Naive thymus-derived CD4-positive, alpha-beta T cell (primary cell): Measurements from ENCODE around the gene KLHL8. TPM values are rescaled to one million over a fixed set of nuclear protein-coding genes. Genes with fewer than 3 reads are reported as not detected.

ENCODE experiments used
- ATAC-seq: fragments of 150-1000 bp; cut with Tn5 transposase; 2 replicates; pipeline ENCODE4 v1.10.0; 2021; ENCODE audit warnings: mild to moderate bottlenecking, moderate library complexity
- CTCF ChIA-PET: fragments of 350-600 bp; sonication (Branson Sonifier 250); formaldehyde crosslinking; loops from one replicate; lab custom pipeline; 2021; ENCODE audit warnings: antibody characterized with exemption; lab: Charles Lee
- POLR2A ChIA-PET: fragments of 350-600 bp; sonication (Branson Sonifier 250); formaldehyde crosslinking; loops from one replicate; lab custom pipeline; 2021; ENCODE audit warnings: antibody characterized with exemption, inconsistent platforms; lab: Charles Lee
- DNase-seq, 9 donors: peaks; one replicate each; pipeline versions ENCODE4 v3.0.0 to v3.0.0-alpha.2; 2020 to 2022; ENCODE audit warnings: mixed read lengths in 1 of 9
- H3K27ac ChIP-seq: one replicate; pipeline ENCODE4 v1.7.0; 2013; ENCODE audit warnings: mild to moderate bottlenecking, low read depth, low read length, moderate library complexity
- H3K27me3 ChIP-seq, 2 donors: one replicate each; pipeline ENCODE4 v1.7.0; 2013; ENCODE audit warnings: low read length in 2 of 2, mild to moderate bottlenecking in 2 of 2, moderate library complexity in 2 of 2; ENCODE audit not compliant: control insufficient read depth in 2 of 2, insufficient read depth in 2 of 2
- H3K36me3 ChIP-seq, 3 experiments: 1 replicate in 2 of 3; 2 replicates in 1 of 3; pipeline ENCODE4 v1.7.0; 2013; ENCODE audit warnings: low read length in 3 of 3, mild to moderate bottlenecking in 3 of 3, moderate library complexity in 1 of 3; ENCODE audit not compliant: insufficient read depth in 3 of 3, control insufficient read depth in 2 of 3
- H3K4me1 ChIP-seq, 2 donors: one replicate each; pipeline ENCODE4 v1.7.0; 2013; ENCODE audit warnings: low read length in 2 of 2, mild to moderate bottlenecking in 2 of 2, moderate library complexity in 1 of 2; ENCODE audit not compliant: control insufficient read depth in 2 of 2, insufficient read depth in 2 of 2
- H3K4me3 ChIP-seq: 2 replicates; pipeline ENCODE4 v1.7.0; 2013; ENCODE audit warnings: mild to moderate bottlenecking, low read length
- H3K9me3 ChIP-seq, 3 experiments: 1 replicate in 2 of 3; 2 replicates in 1 of 3; pipeline ENCODE4 v1.7.0; 2013; ENCODE audit warnings: low read length in 3 of 3; ENCODE audit not compliant: control insufficient read depth in 2 of 3
- H3K27ac Mint-ChIP-seq, 9 donors: one replicate each; pipeline ENCODE4 v1.8.0; 2020 to 2022; ENCODE audit warnings: mixed read lengths in 9 of 9, mild to moderate bottlenecking in 8 of 9, moderate library complexity in 5 of 9, inconsistent platforms in 2 of 9
- H3K27me3 Mint-ChIP-seq, 5 donors: one replicate each; pipeline ENCODE4 v1.8.0; 2021 to 2022; ENCODE audit warnings: mixed read lengths in 5 of 5, mild to moderate bottlenecking in 1 of 5
- H3K36me3 Mint-ChIP-seq, 5 donors: one replicate each; pipeline ENCODE4 v1.8.0; 2020 to 2022; ENCODE audit warnings: mixed read lengths in 5 of 5, mild to moderate bottlenecking in 3 of 5, inconsistent platforms in 1 of 5
- H3K4me1 Mint-ChIP-seq, 7 donors: one replicate each; pipeline ENCODE4 v1.8.0; 2020 to 2022; ENCODE audit warnings: mixed read lengths in 7 of 7, mild to moderate bottlenecking in 3 of 7, inconsistent platforms in 1 of 7
- H3K4me3 Mint-ChIP-seq, 10 donors: one replicate each; pipeline ENCODE4 v1.8.0; 2020 to 2022; ENCODE audit warnings: mild to moderate bottlenecking in 10 of 10, mixed read lengths in 10 of 10, moderate library complexity in 6 of 10, inconsistent platforms in 2 of 10
- H3K9me3 Mint-ChIP-seq, 11 donors: one replicate each; pipeline ENCODE4 v1.8.0; 2020 to 2022; ENCODE audit warnings: mixed read lengths in 11 of 11, mild to moderate bottlenecking in 4 of 11, inconsistent platforms in 1 of 11, moderate library complexity in 1 of 11
- intact Hi-C, 2 donors: fragments of 100-400 bp; cut with micrococcal nuclease; formaldehyde crosslinking; loops; one replicate each; pipeline ENCODE4 v1.15.1; 2023
- polyA plus RNA-seq, 2 donors: library from polyadenylated mRNA; unstranded; fragments of 300-500 nt; fragmentation: Illumina TruSeq; gene quantifications; one replicate each; pipeline ENCODE4 v1.2.3, GENCODE V29; 2021
- total RNA-seq, 6 experiments: library from RNA in 5 of 6; stranded (reverse) in 5 of 6; gene quantifications; 1 replicate in 5 of 6; 2 replicates in 1 of 6; pipeline ENCODE4 v1.2.3 and lab custom pipeline; 2021 to 2026

Gene KLHL8
- total and polyA plus RNA-seq, 7 experiments from 2014 or later, result 9.7 to 15.7 (median 11.5) TPM

GRCh38 chr4:87196146-87196545 is 24.3 kb downstream of the KLHL8 start:
- Histone ChIP-seq H3K27ac (no peak overlapping the region), H3K4me1 (no peaks in the 10 kb centered on the region), H3K27me3 (no peaks in the 10 kb centered on the region), H3K36me3 (no peaks in the 10 kb centered on the region), H3K9me3 (no peaks in the 10 kb centered on the region), H3K4me3 (no peak overlapping the region)
- Mint-ChIP-seq H3K4me3 (no peak overlapping the region), H3K36me3 (peaks cover 0 to 11% (median 6%) of the 10 kb centered on the region in 5 donors), H3K27ac (no peak overlapping the region), H3K27me3 (no peaks in the 10 kb centered on the region), H3K9me3 (peaks cover 0 to 3% (median 0%) of the 10 kb centered on the region in 11 donors), H3K4me1 (peaks cover 3 to 48% (median 30%) of the 10 kb centered on the region in 7 donors)
- ChIA-PET POLR2A (no interaction called here), CTCF (no interaction called here)
- no peak for DNase-seq
- intact Hi-C loops, result no loop called here
- no peak for ATAC-seq

GRCh38 chr4:87193958-87194675 is 26.3 kb downstream of the KLHL8 start:
- no peak overlapping the region for H3K4me3 ChIP-seq
- ChIA-PET POLR2A (no interaction called here), CTCF (interaction anchor here (0.6 kb wide), 2 partner anchors 1438 to 1479 kb away, joined by 3 read pairs; no protein-coding TSS in a partner anchor)
- no peaks in the 10 kb centered on the region for H3K36me3 ChIP-seq
- peaks cover 0 to 7% (median 2%) of the 10 kb centered on the region in 5 donors for H3K36me3 Mint-ChIP-seq
- no peak overlapping the region for H3K27ac Mint-ChIP-seq
- H3K4me1 Mint-ChIP-seq, result peaks cover under 1 to 33% (median 18%) of the 10 kb centered on the region in 7 donors
- no peaks in the 10 kb centered on the region for H3K27me3 Mint-ChIP-seq
- ATAC-seq (no peak), DNase-seq (no peak)
- H3K27ac ChIP-seq, result no peak overlapping the region
- H3K4me1 ChIP-seq, result no peaks in the 10 kb centered on the region
- no peaks in the 10 kb centered on the region for H3K27me3 ChIP-seq
- no peak overlapping the region for H3K4me3 Mint-ChIP-seq
- H3K9me3 ChIP-seq, result no peaks in the 10 kb centered on the region
- no peaks in the 10 kb centered on the region for H3K9me3 Mint-ChIP-seq
- intact Hi-C loops, result no loop called here

DNA sequence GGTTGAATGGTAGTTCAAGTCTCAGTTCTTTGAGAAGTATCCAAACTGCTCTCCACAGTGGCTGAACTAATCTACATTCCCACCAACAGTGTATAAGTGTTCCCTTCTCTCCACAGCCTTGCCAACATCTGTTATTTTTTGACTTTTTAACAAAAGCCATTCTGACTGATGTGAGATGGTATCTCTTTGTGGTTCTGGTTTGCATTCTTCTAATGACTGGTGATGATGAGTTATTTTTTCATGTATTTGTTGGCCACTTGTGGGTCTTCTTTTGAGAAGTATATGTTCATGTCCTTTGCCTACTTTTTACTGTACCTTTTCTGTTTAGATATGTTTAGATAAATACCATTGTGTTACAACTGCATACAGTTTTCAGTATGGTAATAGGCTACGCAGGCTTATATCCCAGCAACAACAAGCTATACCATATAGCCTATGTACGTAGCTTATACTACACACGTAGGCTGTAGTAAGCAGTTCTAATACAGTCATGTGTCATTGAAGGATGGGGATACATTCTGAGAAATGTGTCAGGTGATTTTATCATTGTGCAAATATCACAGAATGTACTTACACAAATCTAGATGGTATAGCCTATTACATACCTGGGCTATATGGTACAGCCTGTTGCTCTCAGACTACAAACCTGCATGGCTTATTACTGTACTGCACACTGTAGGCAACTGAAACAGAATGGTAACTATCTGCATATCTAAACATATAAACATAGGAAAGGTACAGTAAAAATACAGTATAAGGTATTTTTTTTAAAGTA is 28.1 kb downstream of the KLHL8 start:
- ChIA-PET CTCF (no interaction called here), POLR2A (no interaction called here)
- ATAC-seq (no peak), DNase-seq (no peak)
- H3K27ac ChIP-seq, result no peak overlapping the region
- Mint-ChIP-seq H3K9me3 (no peaks in the 10 kb centered on the region), H3K27ac (no peak overlapping the region), H3K36me3 (peaks cover 0 to 7% (median 4%) of the 10 kb centered on the region in 5 donors), H3K27me3 (no peaks in the 10 kb centered on the region), H3K4me1 (peaks cover 0 to 19% (median 5%) of the 10 kb centered on the region in 7 donors), H3K4me3 (no peak overlapping the region)
- H3K27me3 ChIP-seq, result no peaks in the 10 kb centered on the region
- no peaks in the 10 kb centered on the region for H3K36me3 ChIP-seq
- intact Hi-C loops, result no loop called here
- H3K4me1 ChIP-seq, result no peaks in the 10 kb centered on the region
- no peaks in the 10 kb centered on the region for H3K9me3 ChIP-seq
- H3K4me3 ChIP-seq, result no peak overlapping the region

DNA sequence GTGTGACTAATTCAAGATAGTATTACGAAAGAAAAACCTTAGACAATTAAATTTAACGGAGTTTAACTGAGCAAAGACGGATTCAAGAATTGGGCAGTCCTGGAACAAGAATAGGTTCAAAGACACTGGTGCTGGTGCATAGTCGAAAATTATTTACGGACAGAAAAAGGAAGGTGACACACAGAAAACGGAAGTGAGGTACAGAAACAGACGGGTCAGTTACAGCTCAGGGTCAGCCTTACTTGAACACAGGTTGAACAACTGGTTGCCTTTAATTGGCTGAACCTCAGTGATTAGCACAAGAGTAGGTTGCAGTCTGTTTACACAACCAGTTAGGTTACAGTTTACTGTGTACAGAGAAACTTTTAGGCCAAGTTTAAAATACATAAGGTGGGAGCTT is 31.5 kb downstream of the KLHL8 start:
- Mint-ChIP-seq H3K9me3 (no peaks in the 10 kb centered on the region), H3K4me1 (peaks cover 0 to 4% (median 0%) of the 10 kb centered on the region in 7 donors), H3K36me3 (peaks cover 0 to 7% (median 4%) of the 10 kb centered on the region in 5 donors), H3K4me3 (no peak overlapping the region), H3K27me3 (no peaks in the 10 kb centered on the region), H3K27ac (no peak overlapping the region)
- Histone ChIP-seq H3K4me1 (no peaks in the 10 kb centered on the region), H3K27me3 (no peaks in the 10 kb centered on the region), H3K36me3 (no peaks in the 10 kb centered on the region), H3K4me3 (no peak overlapping the region), H3K27ac (no peak overlapping the region), H3K9me3 (no peaks in the 10 kb centered on the region)
- ChIA-PET POLR2A (no interaction called here), CTCF (no interaction called here)
- ATAC-seq, result no peak
- DNase-seq, result no peak
- intact Hi-C loops, result no loop called here

- Histone ChIP-seq H3K27me3 (no peaks in the 10 kb centered on the region), H3K4me1 (no peaks in the 10 kb centered on the region), H3K9me3 (no peaks in the 10 kb centered on the region), H3K4me3 (no peak overlapping the region), H3K36me3 (no peaks in the 10 kb centered on the region), H3K27ac (no peak overlapping the region)
- Mint-ChIP-seq H3K9me3 (no peaks in the 10 kb centered on the region), H3K4me1 (peaks cover 0 to 4% (median 0%) of the 10 kb centered on the region in 7 donors), H3K27ac (no peak overlapping the region), H3K27me3 (no peaks in the 10 kb centered on the region), H3K4me3 (no peak overlapping the region), H3K36me3 (peaks cover 0 to 9% (median 4%) of the 10 kb centered on the region in 5 donors)
- ChIA-PET CTCF (no interaction called here), POLR2A (no interaction called here)
- ATAC-seq (no peak), DNase-seq (no peak)
- intact Hi-C loops, result no loop called here
Observed at GRCh38 chr4:87188048-87188447, 32.4 kb downstream of the KLHL8 start.

DNA sequence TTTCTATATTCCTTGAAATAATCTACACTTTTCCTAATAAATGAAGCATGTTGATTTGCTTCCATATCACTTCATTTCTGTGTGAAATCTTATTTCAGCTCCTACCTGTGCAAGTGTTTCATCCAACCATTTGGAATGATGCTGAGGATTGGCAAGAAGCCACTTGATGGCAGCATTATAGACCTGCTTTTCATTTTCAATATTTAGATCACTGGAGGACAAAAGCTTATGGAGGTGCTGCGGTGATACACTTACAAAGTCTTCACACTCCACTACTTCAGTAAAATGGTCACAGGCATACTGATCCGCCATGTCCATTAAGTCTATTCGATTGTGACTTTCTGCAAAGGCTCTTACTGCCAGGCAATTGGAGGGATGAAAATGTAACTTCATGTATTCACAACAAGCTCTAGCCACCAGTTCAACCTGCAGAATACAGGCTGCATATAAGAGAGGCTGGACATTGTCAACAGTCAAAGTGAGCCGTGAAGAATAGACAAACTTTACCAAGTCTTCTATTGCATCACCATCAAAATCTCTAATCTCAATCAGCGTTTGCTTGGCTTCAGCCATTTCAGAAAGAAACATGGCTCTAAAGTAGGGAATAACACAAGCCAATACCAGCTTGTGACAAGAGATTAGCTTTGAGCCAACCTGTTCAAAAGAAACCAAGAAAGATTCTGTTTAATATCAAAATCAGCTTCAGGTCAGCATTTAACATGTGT is 35.1 kb downstream of the KLHL8 start:
- ATAC-seq (no peak), DNase-seq (no peak)
- Mint-ChIP-seq H3K36me3 (peaks cover 0 to 11% (median 7%) of the 10 kb centered on the region in 5 donors), H3K27me3 (no peaks in the 10 kb centered on the region), H3K27ac (no peak overlapping the region), H3K4me3 (no peak overlapping the region), H3K9me3 (no peaks in the 10 kb centered on the region), H3K4me1 (peaks cover 0 to 4% (median 0%) of the 10 kb centered on the region in 7 donors)
- POLR2A ChIA-PET, result no interaction called here
- Histone ChIP-seq H3K27ac (no peak overlapping the region), H3K36me3 (no peaks in the 10 kb centered on the region), H3K4me3 (no peak overlapping the region), H3K4me1 (no peaks in the 10 kb centered on the region), H3K9me3 (no peaks in the 10 kb centered on the region), H3K27me3 (no peaks in the 10 kb centered on the region)
- intact Hi-C loops, result no loop called here
- CTCF ChIA-PET, result interaction anchor here (0.7 kb wide), 1 partner anchor 255 kb away, joined by 3 read pairs; no protein-coding TSS in a partner anchor
